Effector memory CD4-positive, alpha-beta T cell (primary cell): ENCODE results near the gene PPP1R12B.

Experiments used
- DNase-seq, 3 donors: peaks; one replicate each; pipeline ENCODE4 v3.0.0-alpha.2; 2020
- H3K27ac ChIP-seq: 2 replicates; pipeline ENCODE4 v1.7.0; 2013; ENCODE audit warnings: mild to moderate bottlenecking, low read length, moderate library complexity; ENCODE audit not compliant: insufficient read depth, poor library complexity, severe bottlenecking
- H3K27me3 ChIP-seq: replicated peaks from 2 replicates; pipeline ENCODE4 v1.7.0; 2013; ENCODE audit warnings: mild to moderate bottlenecking, low read length; ENCODE audit not compliant: insufficient read depth, control insufficient read depth, poor library complexity, severe bottlenecking
- H3K36me3 ChIP-seq: 2 replicates; pipeline ENCODE4 v1.7.0; 2013; ENCODE audit warnings: mild to moderate bottlenecking, low read length, moderate library complexity; ENCODE audit not compliant: control insufficient read depth, insufficient read depth
- H3K4me1 ChIP-seq: 2 replicates; pipeline ENCODE4 v1.7.0; 2013; ENCODE audit warnings: low read length, mild to moderate bottlenecking; ENCODE audit not compliant: control insufficient read depth, insufficient read depth, poor library complexity, severe bottlenecking
- H3K4me3 ChIP-seq: 2 replicates; pipeline ENCODE4 v1.7.0; 2013; ENCODE audit warnings: low read length, low read depth, mild to moderate bottlenecking; ENCODE audit not compliant: insufficient read depth, poor library complexity, severe bottlenecking
- H3K9me3 ChIP-seq: 2 replicates; pipeline ENCODE4 v1.7.0; 2013; ENCODE audit warnings: mild to moderate bottlenecking, low read length, moderate library complexity; ENCODE audit not compliant: control insufficient read depth

The PPP1R12B gene

GRCh38 chr1:202642212-202642611 lies 293.7 kb downstream of the PPP1R12B start:
- H3K9me3 ChIP-seq: no peaks in the 10 kb centered on the region
- H3K4me1 ChIP-seq: peaks cover 18% of the 10 kb centered on the region
- H3K4me3 ChIP-seq: peak overlapping the region; percentile 49
- peaks cover 31% of the 10 kb centered on the region for H3K27me3 ChIP-seq
- no peaks in the 10 kb centered on the region for H3K36me3 ChIP-seq
- no peak for DNase-seq
- no peak overlapping the region for H3K27ac ChIP-seq
